ENCODE measurements around the gene TBC1D8. TPM values are rescaled to one million over a fixed set of nuclear protein-coding genes. Genes with fewer than 3 reads are reported as not detected.

The TBC1D8 gene
- total and polyA plus RNA-seq, 12 donors, result 7.6 to 17.2 (median 10.8) TPM

- Histone ChIP-seq H3K9me3 (replicated peaks in 1 of 3) (no peaks in the 10 kb centered on the region), H3K4me3 (no peak overlapping the region), H3K4me1 (replicated peaks in 1 of 2) (peaks cover 0 to 40% of the 10 kb centered on the region in 2 donors), H3K27me3 (no peaks in the 10 kb centered on the region), H3K27ac (peak overlapping the region in 2 of 5 donors; percentile 52 to 60), H3K36me3 (replicated peaks in 1 of 2) (no peaks in the 10 kb centered on the region)
- TF ChIP-seq, protein P1, sequence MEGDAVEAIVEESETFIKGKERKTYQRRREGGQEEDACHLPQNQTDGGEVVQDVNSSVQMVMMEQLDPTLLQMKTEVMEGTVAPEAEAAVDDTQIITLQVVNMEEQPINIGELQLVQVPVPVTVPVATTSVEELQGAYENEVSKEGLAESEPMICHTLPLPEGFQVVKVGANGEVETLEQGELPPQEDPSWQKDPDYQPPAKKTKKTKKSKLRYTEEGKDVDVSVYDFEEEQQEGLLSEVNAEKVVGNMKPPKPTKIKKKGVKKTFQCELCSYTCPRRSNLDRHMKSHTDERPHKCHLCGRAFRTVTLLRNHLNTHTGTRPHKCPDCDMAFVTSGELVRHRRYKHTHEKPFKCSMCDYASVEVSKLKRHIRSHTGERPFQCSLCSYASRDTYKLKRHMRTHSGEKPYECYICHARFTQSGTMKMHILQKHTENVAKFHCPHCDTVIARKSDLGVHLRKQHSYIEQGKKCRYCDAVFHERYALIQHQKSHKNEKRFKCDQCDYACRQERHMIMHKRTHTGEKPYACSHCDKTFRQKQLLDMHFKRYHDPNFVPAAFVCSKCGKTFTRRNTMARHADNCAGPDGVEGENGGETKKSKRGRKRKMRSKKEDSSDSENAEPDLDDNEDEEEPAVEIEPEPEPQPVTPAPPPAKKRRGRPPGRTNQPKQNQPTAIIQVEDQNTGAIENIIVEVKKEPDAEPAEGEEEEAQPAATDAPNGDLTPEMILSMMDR (IDR thresholded peaks at IDR 0.05), result no peak
- no peak for TF ChIP-seq POLR2A (IDR thresholded peaks at IDR 0.05)
- 68 to 85% (median 75%) methylated on average over 6 of the region's 6 CpGs for WGBS, 4 donors
- peak in 1 of 7 donors; percentile 19 for DNase-seq
- intact Hi-C loops (cut with DNase I), result no loop called here
Measured at GRCh38 chr2:101112772-101113157, 38.4 kb downstream of the TBC1D8 start.

GRCh38 chr2:101111917-101112771 lies 39.0 kb downstream of the TBC1D8 start:
- Histone ChIP-seq H3K9me3 (replicated peaks in 1 of 3) (no peaks in the 10 kb centered on the region), H3K27ac (peak overlapping the region in 2 of 5 donors; percentile 52 to 60), H3K4me3 (no peak overlapping the region), H3K27me3 (no peaks in the 10 kb centered on the region), H3K36me3 (replicated peaks in 1 of 2) (no peaks in the 10 kb centered on the region), H3K4me1 (replicated peaks in 1 of 2) (peaks cover 0 to 40% of the 10 kb centered on the region in 2 donors)
- peak in 1 of 7 donors; percentile 58 for DNase-seq
- intact Hi-C loops (cut with DNase I), result no loop called here
- no peak for TF ChIP-seq POLR2A (IDR thresholded peaks at IDR 0.05)
- TF ChIP-seq, protein P1 (IDR thresholded peaks at IDR 0.05), result no peak
- WGBS, 4 donors, result 82 to 93% (median 85%) methylated on average over 9 to 10 of the region's 10 CpGs

- intact Hi-C loops (cut with DNase I), result no loop called here
- H3K4me1 ChIP-seq (replicated peaks in 1 of 2), result peaks cover 0 to 40% of the 10 kb centered on the region in 2 donors
- H3K27me3 ChIP-seq, result no peaks in the 10 kb centered on the region
- no peaks in the 10 kb centered on the region for H3K9me3 ChIP-seq (replicated peaks in 1 of 3)
- H3K36me3 ChIP-seq (replicated peaks in 1 of 2), result no peaks in the 10 kb centered on the region
- WGBS, 4 donors, result 93 to 98% (median 96%) methylated on average over 18 of the region's 18 CpGs
- no peak overlapping the region for H3K4me3 ChIP-seq
- DNase-seq, result no peak
- no peak overlapping the region for H3K27ac ChIP-seq
- TF ChIP-seq, protein P1 (IDR thresholded peaks at IDR 0.05), result no peak
- no peak for TF ChIP-seq POLR2A (IDR thresholded peaks at IDR 0.05)
Measured at GRCh38 chr2:101111262-101111838, 39.8 kb downstream of the TBC1D8 start.

DNA sequence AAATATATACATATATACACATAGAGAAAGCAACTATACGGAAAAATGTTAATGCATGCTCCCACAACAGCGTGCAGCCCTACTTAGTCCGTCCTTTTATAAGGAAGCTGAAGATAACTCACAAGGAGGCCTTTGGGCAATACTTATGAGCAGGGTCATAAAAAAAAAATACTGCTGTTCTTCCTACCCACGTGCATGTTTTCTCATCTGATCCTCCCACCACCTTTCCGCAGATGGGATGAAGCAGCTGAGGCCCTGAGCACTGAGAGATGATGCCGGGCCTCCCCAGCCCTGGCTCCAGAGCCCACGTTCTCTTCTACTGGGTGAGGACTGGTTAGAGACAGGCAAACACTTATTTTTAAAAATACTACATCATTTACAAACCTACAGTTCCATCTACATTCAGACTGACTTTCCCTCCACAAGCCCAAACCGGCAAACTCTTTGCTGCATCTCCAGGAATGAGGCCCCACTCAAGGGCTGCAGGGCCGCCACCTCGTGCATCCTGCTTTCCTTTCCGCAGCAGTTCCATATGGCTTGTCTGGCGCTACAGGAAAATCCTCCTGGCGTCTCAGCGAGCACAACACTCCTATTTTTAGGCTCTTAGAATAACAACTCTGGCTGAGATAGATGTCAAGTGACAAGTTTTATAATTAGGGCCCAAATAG lies 41.6 kb downstream of the TBC1D8 start:
- Histone ChIP-seq H3K4me1 (replicated peaks in 1 of 2) (peaks cover 0 to 29% of the 10 kb centered on the region in 2 donors), H3K4me3 (no peak overlapping the region)
- intact Hi-C loops (cut with DNase I), result no loop called here

More for the DNA sequence above, 41.6 kb downstream of the TBC1D8 start:
- Histone ChIP-seq H3K27ac (peak overlapping the region in 1 of 5 donors; percentile 1), H3K27me3 (no peaks in the 10 kb centered on the region), H3K9me3 (replicated peaks in 1 of 3) (no peaks in the 10 kb centered on the region), H3K36me3 (replicated peaks in 1 of 2) (no peaks in the 10 kb centered on the region)
- TF ChIP-seq, protein P1 (IDR thresholded peaks at IDR 0.05), result no peak
- no peak for TF ChIP-seq POLR2A (IDR thresholded peaks at IDR 0.05)
- no peak for DNase-seq
- WGBS, 4 donors, result 77 to 84% (median 81%) methylated on average over 14 of the region's 14 CpGs
